NCI-H1930 (cell line): Measurements from ENCODE around the gene CHCHD3.
A peak's percentile ranks its signal among the peaks of the same experiment; 100 is the strongest.
"Not testable (repeated sequence)": the region's sequence is repeated elsewhere in the genome, so short reads cannot be mapped to it uniquely, and the experiment has no call there.

Experiments
- DNase-seq, 2 experiments: peaks; one replicate each; lab custom pipeline; 2025; lab: John Stamatoyannopoulos, UW

Gene CHCHD3

GRCh38 chr7:132904209-132904608 is 177.7 kb downstream of the CHCHD3 start:
- DNase-seq, result no peak

DNA sequence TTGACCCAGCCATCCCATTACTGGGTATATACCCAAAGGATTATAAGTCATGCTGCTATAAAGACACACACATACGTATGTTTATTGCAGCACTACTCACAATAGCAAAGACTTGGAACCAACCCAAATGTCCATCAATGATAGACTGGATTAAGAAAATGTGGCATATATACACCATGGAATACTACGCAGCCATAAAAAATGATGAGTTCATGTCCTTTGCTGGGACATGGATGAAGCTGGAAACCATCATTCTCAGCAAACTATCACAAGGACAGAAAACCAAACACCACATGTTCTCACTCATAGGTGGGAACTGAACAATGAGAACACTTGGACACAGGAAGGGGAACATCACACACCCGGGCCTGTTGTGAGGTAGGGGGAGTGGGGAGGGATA is 179.6 kb downstream of the CHCHD3 start:
- not testable (repeated sequence) for DNase-seq

DNA sequence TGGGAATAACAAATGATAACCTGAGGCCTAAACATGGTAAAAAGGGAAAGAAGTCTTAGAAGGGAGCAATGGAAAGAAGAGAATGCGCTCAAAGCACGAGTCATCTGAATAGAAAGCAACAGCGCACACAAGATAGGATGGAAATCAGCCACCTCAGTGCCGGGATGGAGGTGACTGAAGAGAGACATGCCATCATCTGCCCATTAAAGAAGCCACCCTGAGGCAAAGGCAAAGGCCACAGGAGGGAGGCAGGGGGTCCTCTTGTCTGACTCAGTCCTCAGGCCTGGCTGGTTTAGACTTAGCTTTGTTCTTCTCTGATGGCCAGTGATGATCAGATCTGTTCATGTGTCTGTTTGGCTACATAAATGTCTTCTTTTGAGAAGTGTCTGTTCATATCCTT is 180.6 kb downstream of the CHCHD3 start:
- no peak for DNase-seq

GRCh38 chr7:132899833-132900232 is 182.1 kb downstream of the CHCHD3 start:
- no peak for DNase-seq

DNA sequence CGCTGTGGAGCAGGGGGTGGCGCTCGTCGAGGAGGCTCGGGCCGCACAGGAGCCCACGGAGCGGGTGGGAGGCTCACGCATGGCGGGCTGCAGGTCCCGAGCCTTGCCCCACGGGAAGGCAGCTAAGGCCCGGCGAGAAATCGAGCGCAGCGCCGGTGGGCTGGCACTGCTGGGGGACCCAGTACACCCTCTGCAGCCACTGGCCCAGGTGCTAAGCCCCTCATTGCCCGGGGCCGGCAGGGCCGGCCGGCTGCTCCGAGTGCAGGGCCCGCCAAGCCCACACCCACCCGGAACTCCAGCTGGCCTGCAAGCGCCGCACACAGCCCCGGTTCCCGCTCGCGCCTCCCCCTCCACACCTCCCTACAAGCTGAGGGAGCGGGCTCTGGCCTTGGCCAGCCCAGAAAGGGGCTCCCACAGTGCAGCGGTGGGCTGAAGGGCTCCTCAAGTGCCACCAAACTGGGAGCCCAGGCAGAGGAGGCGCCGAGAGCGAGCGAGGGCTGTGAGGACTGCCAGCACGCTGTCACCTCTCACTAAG is 183.2 kb downstream of the CHCHD3 start:
- not testable (repeated sequence) for DNase-seq

GRCh38 chr7:132897093-132897687 is 184.7 kb downstream of the CHCHD3 start:
- no peak for DNase-seq

GRCh38 chr7:132895231-132895630 is 186.7 kb downstream of the CHCHD3 start:
- no peak for DNase-seq

GRCh38 chr7:132893560-132893959 is 188.3 kb downstream of the CHCHD3 start:
- no peak for DNase-seq

DNA sequence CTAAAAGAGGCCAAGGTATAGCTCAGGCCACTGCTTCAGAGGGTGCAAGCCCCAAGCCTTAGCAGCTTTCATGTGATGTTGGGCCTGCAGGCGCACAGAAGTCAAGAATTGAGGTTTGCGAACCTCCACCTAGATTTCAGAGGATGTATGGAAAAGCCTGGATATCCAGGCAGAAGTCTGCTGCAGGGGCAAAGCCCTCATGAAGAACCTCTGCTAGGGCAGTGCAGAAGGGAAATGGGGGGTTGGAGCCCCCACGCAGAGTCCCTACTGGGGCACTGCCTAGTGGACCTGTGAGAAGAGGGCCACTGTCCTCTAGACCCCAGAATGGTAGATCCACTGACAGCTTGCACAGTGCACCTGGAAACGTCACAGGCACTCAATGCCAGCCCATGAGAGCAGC is 189.1 kb downstream of the CHCHD3 start:
- DNase-seq, result not testable (repeated sequence)

GRCh38 chr7:132891554-132891953 is 190.3 kb downstream of the CHCHD3 start:
- no peak for DNase-seq

DNA sequence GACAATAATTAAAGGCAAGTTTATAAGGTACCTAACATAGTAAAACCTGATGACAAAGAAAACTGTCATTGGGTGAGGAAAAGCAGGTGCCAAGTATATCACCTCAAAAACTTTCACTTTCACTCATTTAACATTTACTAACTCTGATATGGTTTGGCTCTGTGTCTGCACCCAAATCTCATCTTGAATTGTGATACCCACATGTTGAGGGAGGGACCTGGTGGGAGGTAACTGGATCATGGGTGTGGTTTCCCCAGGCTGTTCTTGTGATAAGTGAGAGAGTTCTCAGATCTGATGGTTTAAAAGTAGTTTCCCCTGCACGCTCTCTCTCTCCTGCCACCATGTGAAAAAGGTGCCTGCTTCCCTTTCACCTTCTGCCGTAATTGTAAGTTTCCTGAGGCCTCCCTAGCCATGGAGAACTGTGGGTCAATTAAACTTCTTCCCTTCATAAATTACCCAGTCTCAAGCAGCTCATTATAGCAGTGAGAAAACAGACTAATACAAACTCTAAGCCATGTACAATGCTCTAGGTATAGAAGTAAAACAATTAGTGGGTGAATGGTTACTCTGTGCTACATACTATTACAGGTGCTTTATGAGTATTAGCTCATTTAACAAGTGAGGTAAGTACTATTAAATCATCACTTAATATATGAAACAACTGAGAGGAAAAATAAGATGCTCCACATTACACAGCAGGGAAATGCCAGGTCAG is 199.0 kb downstream of the CHCHD3 start:
- DNase-seq, result no peak

DNA sequence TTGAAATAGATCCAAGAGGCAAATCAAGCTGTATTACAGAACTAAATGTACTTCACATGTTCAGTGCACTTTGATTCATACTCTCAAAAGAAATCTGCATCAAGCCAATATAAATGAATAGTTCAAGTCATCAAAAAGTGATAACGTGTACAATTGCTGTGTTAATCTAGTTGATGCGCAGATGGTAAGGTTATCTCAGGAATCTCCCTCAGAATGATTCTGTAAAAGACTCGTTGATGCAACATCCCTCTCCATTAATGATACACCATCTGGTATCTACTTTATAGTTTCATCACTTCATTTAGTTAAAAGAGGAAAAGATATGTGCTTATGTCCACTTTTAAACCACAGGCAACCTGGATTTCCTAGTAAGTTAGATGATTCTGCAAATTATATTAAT is 200.6 kb downstream of the CHCHD3 start:
- DNase-seq, result no peak

GRCh38 chr7:132879579-132879978 is 202.3 kb downstream of the CHCHD3 start:
- DNase-seq, result no peak

DNA sequence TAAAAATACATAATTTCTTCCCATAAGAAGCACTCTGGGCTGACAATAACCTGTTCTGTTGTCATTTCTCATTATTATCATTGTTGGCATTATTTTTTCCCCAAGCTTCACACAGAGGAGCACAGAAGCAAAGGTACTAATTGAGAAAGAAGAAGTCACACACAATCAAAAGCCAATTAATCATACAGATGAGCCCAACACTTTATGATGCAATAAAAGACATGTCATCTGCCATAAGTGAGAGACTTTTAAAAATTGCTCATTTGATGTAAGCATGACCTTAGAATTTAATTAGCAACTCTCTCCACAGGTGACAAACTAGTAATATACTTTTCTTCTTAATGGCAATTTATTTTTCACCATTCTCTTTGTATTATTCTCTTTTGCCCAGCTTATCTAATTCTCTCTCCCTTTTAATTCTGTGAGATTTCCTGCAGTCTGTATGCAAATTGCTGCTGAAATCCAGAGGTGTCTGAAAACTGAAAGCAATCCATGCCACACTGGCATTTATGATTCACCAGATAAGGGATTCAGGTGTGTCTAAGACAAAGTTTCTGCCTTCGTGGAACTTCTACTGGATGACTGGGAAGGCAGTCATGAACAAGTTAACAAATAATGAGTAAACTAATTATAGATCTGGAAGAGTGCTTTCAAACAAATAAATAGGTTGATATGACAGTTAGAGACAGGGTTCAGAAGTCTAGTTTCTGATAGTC is 203.5 kb downstream of the CHCHD3 start:
- no peak for DNase-seq

GRCh38 chr7:132877573-132877972 is 204.3 kb downstream of the CHCHD3 start:
- no peak for DNase-seq

GRCh38 chr7:132876576-132876975 is 205.3 kb downstream of the CHCHD3 start:
- peak in 1 of 2 experiments; percentile 10 for DNase-seq

- DNase-seq, result no peak
Measured at GRCh38 chr7:132872034-132872433, 209.9 kb downstream of the CHCHD3 start.

DNA sequence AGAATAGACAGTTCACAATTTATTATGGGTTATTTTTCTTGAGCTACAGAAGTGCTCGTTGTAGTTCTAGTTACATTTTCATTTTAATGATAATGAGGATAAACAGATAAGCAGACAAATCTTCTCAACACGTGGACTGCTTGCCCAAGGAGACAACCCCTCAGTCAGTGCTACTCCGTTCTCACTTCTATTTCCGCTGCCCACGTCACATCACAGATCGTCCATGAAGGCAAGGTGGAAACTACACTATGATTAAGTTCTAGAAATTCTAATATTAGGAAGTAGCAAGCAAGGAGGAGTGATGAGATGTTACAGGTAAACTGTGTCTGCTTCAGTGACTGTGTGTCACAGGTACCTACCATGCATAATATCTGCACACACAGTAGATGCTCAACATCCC is 210.5 kb downstream of the CHCHD3 start:
- no peak for DNase-seq

DNA sequence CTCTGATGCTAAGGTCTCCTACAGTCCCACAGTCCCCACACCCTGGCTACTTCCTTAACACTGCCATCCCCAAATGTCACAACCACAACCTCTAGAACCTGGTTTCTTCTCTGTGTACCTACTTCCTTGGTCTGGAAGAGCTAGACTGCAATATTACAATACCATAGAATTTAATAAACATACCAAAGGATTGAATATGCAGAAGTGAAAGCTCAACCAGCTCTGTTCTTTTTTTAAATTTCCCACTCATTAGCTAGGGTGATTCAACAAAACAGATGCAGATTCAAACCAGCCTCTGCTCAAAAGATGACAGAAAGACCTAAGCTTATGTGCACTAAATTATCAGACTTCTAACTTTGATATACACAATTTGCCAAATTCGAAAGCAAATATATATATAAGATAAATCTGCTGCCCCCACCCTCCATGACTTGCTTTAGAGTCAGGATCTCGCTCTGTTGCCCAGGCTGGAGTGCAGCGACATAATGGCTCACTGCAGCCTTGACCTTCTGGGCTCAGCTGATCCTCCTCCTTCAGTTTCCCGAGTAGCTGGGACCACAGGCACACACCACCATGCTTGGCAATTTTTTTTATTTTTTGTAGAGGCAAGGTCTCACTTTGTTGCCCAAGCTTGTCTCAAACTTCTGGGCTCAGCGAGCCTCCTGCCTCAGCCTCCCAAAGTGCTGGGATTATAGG is 212.6 kb downstream of the CHCHD3 start:
- DNase-seq, result no peak

DNA sequence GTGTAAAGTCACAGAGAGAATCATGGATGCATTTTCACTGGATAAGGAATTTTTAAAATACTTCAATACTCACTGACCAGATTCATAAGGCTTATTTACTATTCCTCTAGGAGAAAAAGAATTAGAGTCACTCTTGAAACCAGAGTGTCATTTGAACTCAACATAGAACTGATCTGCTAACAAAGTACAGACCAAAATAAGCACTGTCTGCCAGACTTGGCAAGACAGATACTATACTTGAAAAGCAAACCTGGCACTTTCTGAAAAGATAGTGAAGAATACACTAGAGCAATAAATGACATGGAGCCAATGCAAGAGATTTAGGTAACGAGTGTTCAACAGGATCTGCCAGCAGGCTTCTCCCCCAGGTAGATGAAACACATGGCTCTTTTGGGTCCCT is 215.3 kb downstream of the CHCHD3 start:
- no peak for DNase-seq

- DNase-seq, result no peak
Measured at GRCh38 chr7:132866144-132866531, 215.8 kb downstream of the CHCHD3 start.

- DNase-seq, result no peak
Measured at GRCh38 chr7:132865366-132866143, 216.3 kb downstream of the CHCHD3 start.
